Measurements from ENCODE around the gene GPR31.

Gene GPR31

GRCh38 chr6:167116109-167116837, 41.5 kb downstream of the GPR31 start:
- no peak for DNase-seq

DNA sequence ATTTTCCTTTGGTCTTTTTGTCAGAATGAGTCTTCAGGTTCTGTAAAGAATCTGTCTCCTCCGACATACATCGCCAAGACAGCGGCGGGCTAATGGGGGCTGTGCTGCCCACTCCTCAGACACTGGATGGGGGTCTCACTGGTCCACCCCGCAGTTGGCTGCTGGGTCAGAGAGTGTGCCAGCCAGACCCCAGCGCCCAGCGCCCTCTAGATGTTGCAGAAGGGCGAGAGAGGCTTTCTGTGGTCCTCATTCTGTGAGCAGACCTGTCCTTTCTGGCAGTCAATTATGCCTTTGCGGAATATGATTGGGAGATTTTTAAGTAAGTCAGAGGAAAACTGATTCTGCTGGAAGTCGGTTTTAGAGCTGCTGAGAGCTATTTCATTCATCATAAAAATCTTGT, 42.7 kb downstream of the GPR31 start:
- DNase-seq = no peak

- peak; percentile 56 for DNase-seq
These were observed 43.6 kb downstream of the GPR31 start for GRCh38 chr6:167113935-167114910.

GRCh38 chr6:167113047-167113754, 44.6 kb downstream of the GPR31 start:
- no peak for DNase-seq

GRCh38 chr6:167112421-167112820, 45.4 kb downstream of the GPR31 start:
- no peak for DNase-seq

- no peak for DNase-seq
These were observed 46.2 kb downstream of the GPR31 start for GRCh38 chr6:167111597-167111996.

- DNase-seq = no peak
These were observed 48.1 kb downstream of the GPR31 start for GRCh38 chr6:167109651-167110050.

GRCh38 chr6:167108278-167108677, 49.5 kb downstream of the GPR31 start:
- DNase-seq = no peak

GRCh38 chr6:167107787-167108186, 50.0 kb downstream of the GPR31 start:
- no peak for DNase-seq

DNA sequence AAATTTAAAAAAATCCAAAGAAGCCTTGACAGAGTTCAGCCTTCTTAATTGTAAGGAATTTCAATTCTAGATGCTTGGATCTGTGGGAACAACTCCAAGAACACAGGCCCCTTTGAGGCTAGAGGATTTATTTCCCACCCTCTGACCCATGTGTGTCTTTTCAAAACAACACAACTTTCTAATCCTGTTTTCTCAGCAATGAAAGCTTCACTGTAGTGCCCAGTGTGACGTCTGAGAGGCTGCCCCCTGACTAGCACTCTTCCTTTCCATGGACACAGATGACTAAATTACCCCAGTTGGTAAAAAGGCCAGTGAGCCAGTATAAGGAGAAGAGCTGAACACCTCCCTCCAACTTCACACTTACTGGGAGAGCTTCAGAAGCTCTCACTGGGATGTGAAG, 51.4 kb downstream of the GPR31 start:
- DNase-seq = no peak
